Ishikawa (cell line): Measurements from ENCODE around the gene BORCS8.

Source experiments
- CEBPB ChIP-seq: IDR thresholded peaks from 2 replicates; pipeline ENCODE4 v1.6.1; 2012
- CREB1 ChIP-seq: IDR thresholded peaks from 2 replicates; pipeline ENCODE4 v1.6.1; 2012; ENCODE audit warnings: low read depth
- EGR1 ChIP-seq: IDR thresholded peaks from 2 replicates; pipeline ENCODE4 v1.6.1; 2012
- EP300 ChIP-seq: IDR thresholded peaks from 2 replicates; pipeline ENCODE4 v1.6.1; 2012; ENCODE audit warnings: borderline replicate concordance
- FOXM1 ChIP-seq: IDR thresholded peaks from 2 replicates; pipeline ENCODE4 v1.6.1; 2012; ENCODE audit warnings: low read depth, borderline replicate concordance
- MAX ChIP-seq: IDR thresholded peaks from 2 replicates; pipeline ENCODE4 v1.6.1; 2012
- NFIC ChIP-seq: IDR thresholded peaks from 2 replicates; pipeline ENCODE4 v1.6.1; 2012
- RAD21 ChIP-seq: IDR thresholded peaks from 2 replicates; pipeline ENCODE4 v1.6.1; 2012; ENCODE audit warnings: low read depth
- REST ChIP-seq: IDR thresholded peaks from 2 replicates; pipeline ENCODE4 v1.6.1; 2012; ENCODE audit warnings: low read depth, mild to moderate bottlenecking
- TAF1 ChIP-seq: IDR thresholded peaks from 2 replicates; pipeline ENCODE4 v1.6.1; 2012; ENCODE audit warnings: low read depth, mild to moderate bottlenecking
- TCF12 ChIP-seq: IDR thresholded peaks from 2 replicates; pipeline ENCODE4 v1.6.1; 2012; ENCODE audit warnings: low read depth
- TEAD4 ChIP-seq: IDR thresholded peaks from 2 replicates; pipeline ENCODE4 v1.6.1; 2012
- USF1 ChIP-seq: IDR thresholded peaks from 2 replicates; pipeline ENCODE4 v1.6.1; 2012
- YY1 ChIP-seq: IDR thresholded peaks from 2 replicates; pipeline ENCODE4 v1.6.1; 2012; ENCODE audit warnings: low read depth
- ZBTB7A ChIP-seq: IDR thresholded peaks from 2 replicates; pipeline ENCODE4 v1.6.1; 2012; ENCODE audit warnings: low read depth

Gene BORCS8

GRCh38 chr19:19227217-19227616 lies 35.3 kb upstream of the BORCS8 start:
- TF ChIP-seq REST (no peak), NFIC (no peak), CREB1 (no peak), MAX (no peak), TEAD4 (no peak), CEBPB (no peak), RAD21 (no peak), YY1 (no peak), TCF12 (no peak), TAF1 (no peak), USF1 (no peak), ZBTB7A (no peak)

- no peak for TF ChIP-seq ZBTB7A
These were observed 34.7 kb upstream of the BORCS8 start for GRCh38 chr19:19226663-19227062.

GRCh38 chr19:19226204-19226603 lies 34.3 kb upstream of the BORCS8 start:
- TF ChIP-seq TCF12 = no peak
- no peak for TF ChIP-seq MAX
- no peak for TF ChIP-seq CREB1
- no peak for TF ChIP-seq NFIC
- TF ChIP-seq EGR1 = no peak
- TF ChIP-seq REST = no peak
- no peak for TF ChIP-seq RAD21
- TF ChIP-seq CEBPB = no peak
- no peak for TF ChIP-seq TEAD4
- TF ChIP-seq EP300 = no peak
- TF ChIP-seq USF1 = no peak
- no peak for TF ChIP-seq ZBTB7A
- no peak for TF ChIP-seq TAF1
- TF ChIP-seq FOXM1 = no peak
- TF ChIP-seq YY1 = no peak

GRCh38 chr19:19224852-19225494 lies 33.0 kb upstream of the BORCS8 start:
- no peak for TF ChIP-seq NFIC
- TF ChIP-seq CEBPB = no peak
- no peak for TF ChIP-seq TCF12
- TF ChIP-seq FOXM1 = no peak
- TF ChIP-seq TAF1 = no peak
- TF ChIP-seq YY1 = 0 out of 2 replicates have a peak, but pooled peaks have one; percentile 8
- peak; percentile 91 for TF ChIP-seq MAX
- TF ChIP-seq CREB1 = no peak
- no peak for TF ChIP-seq REST
- TF ChIP-seq ZBTB7A = no peak
- TF ChIP-seq TEAD4 = no peak
- TF ChIP-seq RAD21 = peak; percentile 66
